ENCODE results near the gene CHRNG. TPM values are rescaled to one million over a fixed set of nuclear protein-coding genes. Genes with fewer than 3 reads are reported as not detected.

CHRNG gene
- total and polyA plus RNA-seq, 3 donors from 2014 or later: 0.26 TPM; not detected in 2

DNA sequence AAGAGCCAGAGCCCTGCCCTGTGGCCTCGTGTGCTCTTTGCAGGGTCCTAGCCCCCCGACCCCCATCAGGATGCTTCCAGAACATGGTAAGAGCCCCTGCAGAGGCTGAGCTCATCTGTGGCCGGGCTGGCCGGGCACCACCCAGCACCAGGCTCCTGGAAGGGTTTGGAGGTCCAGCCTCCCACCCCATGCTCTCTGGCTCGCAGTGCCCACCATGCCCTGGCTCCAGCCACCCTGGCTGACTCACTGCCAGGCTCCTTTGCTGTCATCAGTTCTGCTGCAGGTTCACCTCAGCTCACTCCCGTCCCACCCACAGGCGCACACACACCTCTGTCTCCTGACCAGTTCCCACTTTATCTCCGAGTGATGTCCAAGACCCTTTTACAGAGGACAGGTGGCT lies 48.5 kb downstream of the CHRNG start:
- H3K27me3 ChIP-seq: no peaks in the 10 kb centered on the region
- TF ChIP-seq, protein P1, sequence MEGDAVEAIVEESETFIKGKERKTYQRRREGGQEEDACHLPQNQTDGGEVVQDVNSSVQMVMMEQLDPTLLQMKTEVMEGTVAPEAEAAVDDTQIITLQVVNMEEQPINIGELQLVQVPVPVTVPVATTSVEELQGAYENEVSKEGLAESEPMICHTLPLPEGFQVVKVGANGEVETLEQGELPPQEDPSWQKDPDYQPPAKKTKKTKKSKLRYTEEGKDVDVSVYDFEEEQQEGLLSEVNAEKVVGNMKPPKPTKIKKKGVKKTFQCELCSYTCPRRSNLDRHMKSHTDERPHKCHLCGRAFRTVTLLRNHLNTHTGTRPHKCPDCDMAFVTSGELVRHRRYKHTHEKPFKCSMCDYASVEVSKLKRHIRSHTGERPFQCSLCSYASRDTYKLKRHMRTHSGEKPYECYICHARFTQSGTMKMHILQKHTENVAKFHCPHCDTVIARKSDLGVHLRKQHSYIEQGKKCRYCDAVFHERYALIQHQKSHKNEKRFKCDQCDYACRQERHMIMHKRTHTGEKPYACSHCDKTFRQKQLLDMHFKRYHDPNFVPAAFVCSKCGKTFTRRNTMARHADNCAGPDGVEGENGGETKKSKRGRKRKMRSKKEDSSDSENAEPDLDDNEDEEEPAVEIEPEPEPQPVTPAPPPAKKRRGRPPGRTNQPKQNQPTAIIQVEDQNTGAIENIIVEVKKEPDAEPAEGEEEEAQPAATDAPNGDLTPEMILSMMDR (IDR thresholded peaks at IDR 0.05): no peak
- TF ChIP-seq POLR2A (IDR thresholded peaks at IDR 0.05): no peak
- DNase-seq: no peak
- H3K9me3 ChIP-seq: no peaks in the 10 kb centered on the region
- H3K27ac ChIP-seq: no peak overlapping the region
- H3K4me1 ChIP-seq: no peaks in the 10 kb centered on the region
- H3K4me3 ChIP-seq: no peak overlapping the region
- no peaks in the 10 kb centered on the region for H3K36me3 ChIP-seq (ENCODE audit: low read depth, missing control alignments)
- intact Hi-C loops (cut with DNase I; ENCODE audit: low total_unique reads): no loop called here
- WGBS, 2 donors: 91 to 98% methylated on average over 4 to 8 of the region's 8 CpGs

DNA sequence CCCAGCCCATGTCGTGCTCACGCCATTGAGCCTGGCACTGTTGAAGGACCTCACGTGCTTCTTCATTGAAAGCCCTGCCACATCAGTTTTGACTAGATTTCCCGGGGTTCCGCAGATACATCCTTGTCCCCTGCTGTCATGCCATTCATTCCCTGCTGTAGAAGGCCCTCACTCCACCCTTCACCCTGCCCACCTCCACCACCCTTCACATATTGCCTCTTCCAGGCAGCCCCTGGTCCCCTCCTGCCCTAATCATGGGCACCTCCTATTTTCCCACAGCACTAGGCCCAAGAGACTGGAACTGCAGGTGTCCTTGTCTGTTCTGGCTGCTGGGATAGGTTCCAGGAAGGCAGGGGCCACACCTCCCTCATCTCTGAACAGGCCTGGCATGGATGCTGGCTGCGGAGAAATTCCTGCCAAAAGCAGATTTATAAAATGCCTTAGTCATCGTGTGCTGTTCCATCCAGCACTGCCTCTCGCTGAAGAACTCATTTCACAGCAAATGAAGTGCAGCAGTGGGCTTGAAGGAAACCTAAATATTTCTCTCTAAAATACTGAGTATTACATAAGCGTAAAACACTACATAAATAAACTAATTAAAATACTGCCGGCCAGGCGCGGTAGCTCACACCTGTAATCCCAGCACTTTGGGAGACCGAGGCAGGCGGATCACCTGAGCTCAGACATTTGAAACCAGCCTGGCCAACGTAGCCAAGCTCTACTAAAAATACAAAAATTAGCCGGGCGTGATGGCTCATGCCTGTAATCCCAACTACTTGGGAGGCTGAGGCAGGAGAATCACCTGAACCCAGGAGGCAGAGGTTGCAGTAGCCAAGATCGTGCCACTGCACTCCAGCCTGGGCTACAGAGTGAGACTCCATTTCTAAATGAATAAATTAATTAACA lies 49.4 kb downstream of the CHRNG start:
- no peak overlapping the region for H3K27ac ChIP-seq
- no peak overlapping the region for H3K4me3 ChIP-seq
- H3K27me3 ChIP-seq: no peaks in the 10 kb centered on the region
- intact Hi-C loops (cut with DNase I; ENCODE audit: low total_unique reads): no loop called here
- H3K36me3 ChIP-seq (ENCODE audit: low read depth, missing control alignments): no peaks in the 10 kb centered on the region
- 84 to 88% methylated on average over 18 of the region's 18 CpGs for WGBS, 2 donors
- no peaks in the 10 kb centered on the region for H3K9me3 ChIP-seq
- H3K4me1 ChIP-seq: no peaks in the 10 kb centered on the region
- no peak for TF ChIP-seq POLR2A (IDR thresholded peaks at IDR 0.05)
- TF ChIP-seq, protein P1 (IDR thresholded peaks at IDR 0.05): no peak
- peak; percentile 24 for DNase-seq

DNA sequence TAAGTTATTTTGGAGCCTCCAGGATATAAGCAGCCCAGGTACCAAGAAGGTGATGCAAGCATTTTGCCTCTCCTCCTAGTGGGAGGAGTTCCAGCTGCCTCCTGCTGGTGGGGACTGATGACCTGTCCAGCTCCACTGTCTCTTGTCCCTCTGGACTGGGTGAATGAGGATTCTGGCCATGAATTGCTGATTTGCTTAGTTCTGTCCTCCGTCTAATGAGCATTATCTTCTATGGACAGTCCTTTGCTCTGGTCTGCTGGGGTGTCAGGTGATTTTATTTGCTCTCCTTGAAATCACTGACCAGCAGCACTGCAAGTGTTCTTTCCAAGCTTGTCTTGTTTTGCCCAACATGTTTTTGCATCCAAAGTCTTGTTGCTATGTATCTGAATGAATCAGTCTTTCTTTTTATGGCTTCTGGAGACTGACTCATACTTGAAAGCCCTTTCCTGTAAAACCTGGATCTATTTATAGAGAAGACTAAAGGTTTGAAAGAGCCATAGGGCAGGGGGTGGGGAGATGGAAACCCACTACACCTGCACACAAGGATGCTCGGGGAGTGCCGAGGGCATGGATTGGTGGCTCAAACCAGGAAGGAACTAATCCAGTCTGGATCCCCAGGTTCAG lies 53.4 kb downstream of the CHRNG start:
- 96 to 100% methylated on average over 3 of the region's 3 CpGs for WGBS, 2 donors
- TF ChIP-seq, protein P1 (IDR thresholded peaks at IDR 0.05): no peak
- no peak for TF ChIP-seq POLR2A (IDR thresholded peaks at IDR 0.05)
- H3K27me3 ChIP-seq: no peaks in the 10 kb centered on the region
- no peak overlapping the region for H3K27ac ChIP-seq
- no peaks in the 10 kb centered on the region for H3K4me1 ChIP-seq
- intact Hi-C loops (cut with DNase I; ENCODE audit: low total_unique reads): no loop called here
- no peak for DNase-seq
- H3K4me3 ChIP-seq: no peak overlapping the region
- H3K36me3 ChIP-seq (ENCODE audit: low read depth, missing control alignments): no peaks in the 10 kb centered on the region
- H3K9me3 ChIP-seq: no peaks in the 10 kb centered on the region

DNA sequence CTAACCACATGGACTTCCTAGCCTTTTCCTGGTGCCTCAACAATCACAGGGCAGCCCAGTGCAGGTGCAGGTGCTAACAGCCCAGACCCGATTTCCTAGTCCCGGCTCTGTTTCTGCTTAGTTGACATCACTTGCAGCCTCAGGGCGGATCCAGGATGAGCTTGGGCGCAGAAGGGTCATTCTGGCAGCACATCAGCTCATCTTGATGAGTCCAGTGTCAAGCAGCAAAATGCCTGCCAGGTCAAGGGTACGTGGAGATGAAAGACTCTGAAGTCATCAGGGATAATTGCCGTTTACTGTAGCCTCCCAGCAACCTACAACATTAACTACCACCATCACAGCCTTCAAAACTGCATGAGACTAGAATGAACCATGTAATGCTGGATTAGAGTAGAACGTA lies 54.5 kb downstream of the CHRNG start:
- no peaks in the 10 kb centered on the region for H3K27me3 ChIP-seq
- no peak overlapping the region for H3K27ac ChIP-seq
- no peak overlapping the region for H3K4me3 ChIP-seq
- TF ChIP-seq, protein P1 (IDR thresholded peaks at IDR 0.05): no peak
- TF ChIP-seq POLR2A (IDR thresholded peaks at IDR 0.05): no peak
- DNase-seq: no peak
- no peaks in the 10 kb centered on the region for H3K9me3 ChIP-seq
- no peaks in the 10 kb centered on the region for H3K4me1 ChIP-seq
- no peaks in the 10 kb centered on the region for H3K36me3 ChIP-seq (ENCODE audit: low read depth, missing control alignments)
- intact Hi-C loops (cut with DNase I; ENCODE audit: low total_unique reads): no loop called here
- 78 to 85% methylated on average over 7 of the region's 7 CpGs for WGBS, 2 donors

Other genes with a start within 250 kb of the CHRNG start
- gene ALPP, start 160.9 kb upstream of the CHRNG start, total RNA-seq: under 1 TPM; 0.25 to 0.87 TPM
- gene ALPP, start 160.9 kb upstream of the CHRNG start, polyA plus RNA-seq (ENCODE audit: insufficient read depth, low read depth, low replicate concordance): not detected
- 1 to 10 TPM in 1 of 2 donors, under 1 TPM in 1; 0.93 to 1.0 TPM for gene ALPG, start 132.8 kb upstream of the CHRNG start, total RNA-seq
- gene ALPG, start 132.8 kb upstream of the CHRNG start, polyA plus RNA-seq (ENCODE audit: insufficient read depth, low read depth, low replicate concordance): 0.44 TPM
- under 1 TPM in 1 of 2 donors, not detected in 1; 0.43 TPM for gene ALPI, start 83.5 kb upstream of the CHRNG start, total RNA-seq
- 0.16 TPM for gene ALPI, start 83.5 kb upstream of the CHRNG start, polyA plus RNA-seq (ENCODE audit: insufficient read depth, low read depth, low replicate concordance)
- 1 to 10 TPM; 2.7 to 8.7 TPM for gene ECEL1, start 51.9 kb upstream of the CHRNG start, total RNA-seq
- 4.3 TPM for gene ECEL1, start 51.9 kb upstream of the CHRNG start, polyA plus RNA-seq (ENCODE audit: insufficient read depth, low read depth, low replicate concordance)
- gene PRSS56, start 19.3 kb upstream of the CHRNG start, total RNA-seq: 1 to 10 TPM in 1 of 2 donors, under 1 TPM in 1; 0.87 to 1.2 TPM
- 0.86 TPM for gene PRSS56, start 19.3 kb upstream of the CHRNG start, polyA plus RNA-seq (ENCODE audit: insufficient read depth, low read depth, low replicate concordance)
- under 1 TPM; 0.16 to 0.56 TPM for gene CHRND, start 13.5 kb upstream of the CHRNG start, total RNA-seq
- gene CHRND, start 13.5 kb upstream of the CHRNG start, polyA plus RNA-seq (ENCODE audit: insufficient read depth, low read depth, low replicate concordance): 0.63 TPM
- 1 to 10 TPM; 9.2 to 9.4 TPM for gene TIGD1, start 10.9 kb downstream of the CHRNG start, total RNA-seq
- gene TIGD1, start 10.9 kb downstream of the CHRNG start, polyA plus RNA-seq (ENCODE audit: insufficient read depth, low read depth, low replicate concordance): 6.8 TPM
- gene EIF4E2, start 11.0 kb downstream of the CHRNG start, total RNA-seq: 10 to 100 TPM; 56.3 to 67.5 TPM
- gene EIF4E2, start 11.0 kb downstream of the CHRNG start, polyA plus RNA-seq (ENCODE audit: insufficient read depth, low read depth, low replicate concordance): 93.5 TPM
- 10 to 100 TPM; 16.5 to 22.9 TPM for gene EFHD1, start 93.9 kb downstream of the CHRNG start, total RNA-seq
- 51.5 TPM for gene EFHD1, start 93.9 kb downstream of the CHRNG start, polyA plus RNA-seq (ENCODE audit: insufficient read depth, low read depth, low replicate concordance)
- 100 to 1,000 TPM; 150 to 173 TPM for gene GIGYF2, start 157.6 kb downstream of the CHRNG start, total RNA-seq
- 107 TPM for gene GIGYF2, start 157.6 kb downstream of the CHRNG start, polyA plus RNA-seq (ENCODE audit: insufficient read depth, low read depth, low replicate concordance)
- 1 to 10 TPM; 1.3 to 2.8 TPM for gene KCNJ13, start 236.9 kb downstream of the CHRNG start, total RNA-seq
- gene KCNJ13, start 236.9 kb downstream of the CHRNG start, polyA plus RNA-seq (ENCODE audit: insufficient read depth, low read depth, low replicate concordance): 0.25 TPM